IPS-18a (cell line): ENCODE measurements around the gene SEZ6L2.

Source experiments
- H3K27ac ChIP-seq: one replicate; pipeline ENCODE4 v1.5.1; 2013; ENCODE audit warnings: low read length
- H3K27me3 ChIP-seq: one replicate; pipeline ENCODE4 v1.6.1; 2013; ENCODE audit warnings: mild to moderate bottlenecking, low read length; ENCODE audit not compliant: control insufficient read depth, insufficient read depth
- H3K36me3 ChIP-seq: one replicate; pipeline ENCODE4 v1.6.1; 2013; ENCODE audit warnings: low read depth, low read length; ENCODE audit not compliant: control insufficient read depth
- H3K4me1 ChIP-seq: one replicate; pipeline ENCODE4 v1.6.1; 2013; ENCODE audit warnings: low read depth, low read length; ENCODE audit not compliant: control insufficient read depth
- H3K4me3 ChIP-seq: one replicate; pipeline ENCODE4 v1.5.1; 2013; ENCODE audit warnings: low read length
- H3K9ac ChIP-seq: one replicate; pipeline ENCODE4 v1.6.1; 2013; ENCODE audit warnings: mild to moderate bottlenecking, low read length, moderate library complexity
- H3K9me3 ChIP-seq: one replicate; pipeline ENCODE4 v1.6.1; 2013; ENCODE audit warnings: low read depth, low read length; ENCODE audit not compliant: control insufficient read depth

Gene SEZ6L2

DNA sequence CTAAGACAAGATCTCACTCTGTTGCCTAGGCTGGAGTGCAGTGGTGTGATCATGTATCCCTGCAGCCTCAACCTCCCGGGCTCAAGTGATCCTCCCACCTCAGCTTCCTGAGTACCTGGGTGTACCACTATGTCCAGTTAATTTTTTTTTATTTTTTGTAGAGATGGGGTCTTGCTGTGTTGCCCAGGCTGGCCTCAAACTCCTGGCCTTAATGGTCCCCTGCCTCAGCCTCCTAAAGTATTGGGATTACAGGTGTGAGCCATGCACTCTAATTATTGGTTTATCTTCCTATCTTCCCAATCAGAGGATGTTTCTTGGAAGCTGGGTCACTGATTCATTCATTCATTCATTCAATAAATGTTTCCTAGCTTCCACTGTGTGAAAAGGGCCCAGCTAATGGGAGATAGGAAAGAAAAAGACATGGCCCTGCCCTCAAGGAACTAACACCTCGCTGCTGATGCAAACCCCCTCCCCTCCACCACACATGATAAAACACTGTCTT, 9.4 kb upstream of the SEZ6L2 start:
- Histone ChIP-seq H3K4me1 (no peaks in the 10 kb centered on the region), H3K27me3 (no peaks in the 10 kb centered on the region), H3K4me3 (no peak overlapping the region), H3K9ac (no peak overlapping the region), H3K9me3 (no peaks in the 10 kb centered on the region), H3K36me3 (no peaks in the 10 kb centered on the region), H3K27ac (no peak overlapping the region)

DNA sequence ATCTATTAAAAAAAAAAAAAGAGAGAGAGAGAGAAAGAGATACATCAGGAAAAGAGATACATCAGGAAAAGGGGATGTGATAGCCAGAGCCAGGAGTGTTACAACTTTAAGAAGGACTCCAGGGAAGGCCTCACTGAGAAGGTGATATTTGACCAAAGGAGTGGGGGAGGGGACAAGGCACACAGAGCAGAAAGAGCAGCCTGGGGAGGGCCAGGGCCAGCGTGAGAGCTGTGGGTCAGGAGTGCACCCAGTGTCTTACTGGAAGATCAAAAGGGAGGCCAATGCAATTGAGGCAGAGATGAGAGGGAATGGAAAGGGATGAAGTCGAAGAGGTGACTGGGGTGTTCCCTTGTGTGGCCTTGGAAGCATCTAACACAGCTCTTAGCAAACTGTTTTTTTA, 8.6 kb upstream of the SEZ6L2 start:
- Histone ChIP-seq H3K36me3 (no peaks in the 10 kb centered on the region), H3K4me3 (no peak overlapping the region), H3K27ac (no peak overlapping the region), H3K27me3 (no peaks in the 10 kb centered on the region), H3K4me1 (no peaks in the 10 kb centered on the region), H3K9me3 (no peaks in the 10 kb centered on the region), H3K9ac (no peak overlapping the region)

DNA sequence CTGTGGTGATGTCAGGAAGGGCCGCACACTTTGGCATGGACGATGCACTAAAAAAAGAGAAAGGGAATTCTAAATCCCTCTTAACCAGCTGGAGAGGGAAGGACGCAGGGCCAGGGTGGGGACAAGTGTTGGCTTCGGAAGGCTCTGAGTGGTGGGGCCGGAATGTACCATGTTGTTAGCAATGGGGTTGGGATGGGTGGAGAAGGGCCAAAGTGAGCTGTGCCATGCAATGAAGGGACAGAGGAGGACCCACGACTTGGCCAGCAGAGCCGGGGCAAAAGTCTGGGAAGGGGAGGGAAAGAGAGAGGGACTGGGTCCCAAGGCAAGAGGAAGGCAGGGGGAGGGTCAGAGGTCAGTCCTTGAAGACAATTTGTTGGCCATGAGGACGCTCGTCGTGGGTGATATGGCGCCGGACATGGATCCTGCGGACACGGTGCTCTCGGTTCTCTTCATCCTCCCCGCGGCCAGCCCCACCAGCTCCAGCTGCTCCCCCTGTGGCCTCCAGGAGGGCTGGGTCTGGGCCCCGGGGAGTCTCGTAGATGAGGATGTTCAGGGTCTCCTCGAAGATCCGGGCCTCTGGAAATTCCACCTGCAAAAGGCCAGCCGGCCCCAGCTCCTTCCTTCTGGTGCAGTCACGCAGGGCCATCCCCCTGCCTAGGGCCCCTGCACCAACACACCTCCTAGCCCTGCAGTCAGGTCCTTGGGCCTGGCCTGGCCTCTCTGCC, 7.3 kb upstream of the SEZ6L2 start:
- no peaks in the 10 kb centered on the region for H3K9me3 ChIP-seq
- H3K36me3 ChIP-seq = no peaks in the 10 kb centered on the region
- H3K4me3 ChIP-seq = no peak overlapping the region
- H3K27me3 ChIP-seq = no peaks in the 10 kb centered on the region
- no peak overlapping the region for H3K27ac ChIP-seq
- no peak overlapping the region for H3K9ac ChIP-seq
- no peaks in the 10 kb centered on the region for H3K4me1 ChIP-seq

DNA sequence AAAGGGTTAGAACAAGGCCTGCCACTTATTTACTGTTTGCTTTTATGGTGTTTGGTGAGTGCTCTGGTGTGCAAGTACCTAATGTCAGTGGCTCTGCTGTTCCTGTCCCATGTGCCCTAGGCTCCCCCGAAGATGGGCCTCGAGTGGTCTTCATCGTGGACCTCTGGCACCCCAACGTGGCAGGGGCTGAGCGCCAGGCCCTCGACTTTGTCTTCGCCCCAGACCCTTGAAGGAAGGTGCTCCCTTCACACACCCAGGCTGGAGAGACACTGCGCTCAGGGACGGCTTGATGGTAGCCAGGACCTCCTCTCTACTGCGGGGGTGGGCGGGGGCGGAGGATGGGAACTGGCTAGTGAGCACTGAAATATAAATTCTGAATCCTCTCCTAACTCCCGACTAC, 6.3 kb upstream of the SEZ6L2 start:
- no peak overlapping the region for H3K9ac ChIP-seq
- H3K27me3 ChIP-seq = no peaks in the 10 kb centered on the region
- no peaks in the 10 kb centered on the region for H3K36me3 ChIP-seq
- H3K4me1 ChIP-seq = peaks cover 7% of the 10 kb centered on the region
- H3K9me3 ChIP-seq = no peaks in the 10 kb centered on the region
- no peak overlapping the region for H3K27ac ChIP-seq
- no peak overlapping the region for H3K4me3 ChIP-seq

DNA sequence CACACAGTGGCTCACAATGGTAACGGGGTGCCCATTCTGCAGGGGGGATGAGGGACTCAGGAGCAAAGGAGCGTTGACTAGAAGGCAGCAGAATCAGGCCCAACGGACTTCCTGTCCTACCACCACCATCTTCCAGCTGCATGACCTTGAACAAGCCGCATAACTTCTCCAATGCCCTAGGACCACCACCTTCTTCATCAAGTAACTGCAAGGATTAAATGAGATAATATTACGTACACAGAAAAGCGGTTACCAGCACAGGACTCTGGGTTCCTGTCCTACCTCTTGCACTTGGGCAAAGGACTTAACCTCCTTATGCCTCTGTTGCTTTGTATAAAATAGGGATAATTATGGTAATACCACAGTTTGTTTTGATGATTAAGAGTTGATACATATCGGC, 5.6 kb upstream of the SEZ6L2 start:
- no peaks in the 10 kb centered on the region for H3K27me3 ChIP-seq
- no peak overlapping the region for H3K9ac ChIP-seq
- no peak overlapping the region for H3K4me3 ChIP-seq
- H3K9me3 ChIP-seq = no peaks in the 10 kb centered on the region
- H3K4me1 ChIP-seq = peaks cover 7% of the 10 kb centered on the region
- no peak overlapping the region for H3K27ac ChIP-seq
- H3K36me3 ChIP-seq = no peaks in the 10 kb centered on the region

DNA sequence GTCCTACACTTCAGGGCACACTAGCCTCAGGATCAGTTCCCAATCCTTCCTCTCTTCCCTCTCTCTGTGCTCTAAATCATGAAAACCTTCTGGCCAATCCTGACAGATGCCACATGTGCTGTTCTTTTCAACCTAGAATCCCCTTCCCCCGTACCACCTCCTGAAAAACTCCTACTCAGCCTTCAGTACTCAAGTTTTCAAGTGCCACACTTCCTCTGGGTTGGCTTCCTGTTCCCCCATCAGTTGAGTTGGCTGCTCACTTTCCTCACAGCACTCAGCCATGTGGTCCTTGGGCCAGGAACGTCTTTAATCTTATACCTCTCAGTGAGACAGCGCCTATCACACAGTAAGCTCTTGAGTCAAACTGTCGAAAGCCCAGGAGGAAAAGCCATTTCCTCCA, 4.2 kb upstream of the SEZ6L2 start:
- Histone ChIP-seq H3K27me3 (no peaks in the 10 kb centered on the region), H3K27ac (no peak overlapping the region), H3K36me3 (no peaks in the 10 kb centered on the region), H3K9ac (no peak overlapping the region), H3K9me3 (no peaks in the 10 kb centered on the region), H3K4me1 (peaks cover 9% of the 10 kb centered on the region), H3K4me3 (no peak overlapping the region)

DNA sequence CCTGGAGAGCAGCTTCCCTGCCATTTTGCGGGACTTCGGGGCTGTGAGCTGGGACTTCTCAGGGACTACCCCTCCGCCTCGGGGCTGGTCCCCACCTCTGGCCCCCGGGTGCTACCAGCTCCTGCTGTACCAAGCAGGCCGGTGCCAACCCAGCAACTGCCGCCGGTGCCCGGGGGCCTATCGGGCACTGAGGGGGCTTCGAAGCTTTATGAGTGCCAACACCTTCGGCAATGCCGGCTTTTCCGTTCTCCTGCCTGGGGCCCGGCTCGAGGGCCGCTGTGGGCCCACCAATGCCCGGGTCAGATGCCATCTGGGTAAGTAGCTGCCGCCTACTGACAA, 2.2 kb upstream of the SEZ6L2 start:
- Histone ChIP-seq H3K9ac (no peak overlapping the region), H3K9me3 (no peaks in the 10 kb centered on the region), H3K27me3 (no peaks in the 10 kb centered on the region), H3K4me1 (peaks cover 9% of the 10 kb centered on the region), H3K4me3 (no peak overlapping the region), H3K36me3 (no peaks in the 10 kb centered on the region), H3K27ac (no peak overlapping the region)

DNA sequence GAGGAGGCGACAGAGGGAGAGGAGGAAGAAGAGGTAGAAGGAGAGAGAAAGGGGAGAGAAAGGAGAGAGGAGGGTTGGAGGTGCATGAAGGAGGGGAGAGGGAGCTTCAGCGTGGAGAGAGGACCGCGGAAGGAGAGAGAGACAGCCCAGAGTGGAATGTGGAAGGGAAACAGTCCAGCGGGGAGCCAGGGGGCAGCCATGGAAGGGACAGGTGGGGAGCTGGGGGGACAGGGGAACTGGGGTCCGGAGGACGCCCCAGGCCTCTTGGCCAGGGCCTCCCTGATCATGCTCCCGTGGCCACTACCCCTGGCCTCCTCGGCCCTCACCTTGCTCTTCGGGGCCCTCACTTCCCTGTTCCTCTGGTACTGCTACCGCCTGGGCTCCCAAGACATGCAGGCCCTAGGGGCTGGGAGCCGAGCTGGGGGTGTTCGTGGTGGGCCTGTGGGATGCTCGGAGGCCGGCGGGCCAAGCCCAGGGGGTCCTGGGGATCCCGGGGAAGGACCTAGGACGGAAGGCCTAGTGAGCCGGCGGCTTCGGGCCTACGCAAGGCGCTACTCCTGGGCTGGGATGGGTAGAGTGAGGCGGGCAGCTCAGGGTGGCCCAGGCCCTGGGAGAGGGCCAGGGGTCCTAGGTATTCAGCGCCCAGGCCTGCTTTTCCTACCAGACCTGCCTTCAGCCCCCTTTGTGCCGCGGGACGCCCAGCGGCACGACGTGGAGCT, 1.7 kb upstream of the SEZ6L2 start:
- H3K27ac ChIP-seq = no peak overlapping the region
- H3K4me1 ChIP-seq = peaks cover 9% of the 10 kb centered on the region
- no peaks in the 10 kb centered on the region for H3K27me3 ChIP-seq
- H3K9me3 ChIP-seq = no peaks in the 10 kb centered on the region
- H3K9ac ChIP-seq = peak overlapping the region; percentile 67
- peak overlapping the region; percentile 91 for H3K4me3 ChIP-seq
- no peaks in the 10 kb centered on the region for H3K36me3 ChIP-seq

DNA sequence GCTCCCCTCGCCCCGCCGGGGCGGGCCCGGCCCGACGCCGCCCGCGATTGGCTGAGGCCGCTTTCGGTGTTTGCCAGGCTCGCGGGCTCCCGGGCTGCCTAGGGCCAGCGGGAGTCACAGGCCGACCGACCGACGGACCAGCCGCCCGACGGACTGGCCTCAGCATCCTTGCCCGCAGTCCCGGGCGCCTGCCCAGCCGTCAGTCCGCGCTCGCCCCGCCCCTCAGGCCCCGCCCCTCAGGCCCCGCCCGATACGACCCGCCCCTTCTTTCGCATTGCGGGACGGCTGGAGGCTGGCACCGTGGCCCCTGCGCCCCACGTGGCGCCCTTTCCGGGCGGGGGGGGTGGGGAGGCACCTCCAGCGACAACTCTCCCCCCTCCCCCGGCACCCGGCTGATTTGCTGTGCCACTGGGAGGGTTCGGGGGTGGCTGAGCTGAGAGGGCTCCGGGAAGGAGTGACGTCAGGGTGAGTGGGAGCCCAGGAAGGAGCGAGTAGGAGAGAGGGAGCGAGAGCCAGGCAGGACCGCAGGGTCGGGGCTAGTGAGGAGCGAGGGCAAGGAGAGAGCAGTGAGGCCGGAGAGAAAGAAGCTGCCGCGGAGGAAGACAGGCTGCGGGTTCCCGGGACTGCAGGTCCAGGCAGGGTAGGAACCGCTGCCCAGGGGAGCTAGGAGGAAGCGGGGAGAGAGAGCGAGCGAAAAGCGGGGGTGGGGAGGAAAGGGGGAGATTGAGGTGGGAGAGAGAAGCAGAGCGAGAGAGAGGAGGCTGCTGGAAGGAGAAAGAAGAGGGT, 945 bp upstream of the SEZ6L2 start, which contains the start of gene ASPHD1:
Gene ASPHD1, plus strand, starts transcription at position 387 of the 786 bp plus-strand sequence. CDS start 484 bp downstream, outside the sequence.
- no peak within 1 kb of the TSS for H3K27ac ChIP-seq
- H3K9ac ChIP-seq = peak within 1 kb of the TSS; percentile 67
- H3K4me3 ChIP-seq = peak within 1 kb of the TSS; percentile 91
- no peaks in the 10 kb centered on the region for H3K36me3 ChIP-seq
- H3K27me3 ChIP-seq = no peaks in the 10 kb centered on the region
- H3K4me1 ChIP-seq = peaks cover 9% of the 10 kb centered on the region
- no peaks in the 10 kb centered on the region for H3K9me3 ChIP-seq

DNA sequence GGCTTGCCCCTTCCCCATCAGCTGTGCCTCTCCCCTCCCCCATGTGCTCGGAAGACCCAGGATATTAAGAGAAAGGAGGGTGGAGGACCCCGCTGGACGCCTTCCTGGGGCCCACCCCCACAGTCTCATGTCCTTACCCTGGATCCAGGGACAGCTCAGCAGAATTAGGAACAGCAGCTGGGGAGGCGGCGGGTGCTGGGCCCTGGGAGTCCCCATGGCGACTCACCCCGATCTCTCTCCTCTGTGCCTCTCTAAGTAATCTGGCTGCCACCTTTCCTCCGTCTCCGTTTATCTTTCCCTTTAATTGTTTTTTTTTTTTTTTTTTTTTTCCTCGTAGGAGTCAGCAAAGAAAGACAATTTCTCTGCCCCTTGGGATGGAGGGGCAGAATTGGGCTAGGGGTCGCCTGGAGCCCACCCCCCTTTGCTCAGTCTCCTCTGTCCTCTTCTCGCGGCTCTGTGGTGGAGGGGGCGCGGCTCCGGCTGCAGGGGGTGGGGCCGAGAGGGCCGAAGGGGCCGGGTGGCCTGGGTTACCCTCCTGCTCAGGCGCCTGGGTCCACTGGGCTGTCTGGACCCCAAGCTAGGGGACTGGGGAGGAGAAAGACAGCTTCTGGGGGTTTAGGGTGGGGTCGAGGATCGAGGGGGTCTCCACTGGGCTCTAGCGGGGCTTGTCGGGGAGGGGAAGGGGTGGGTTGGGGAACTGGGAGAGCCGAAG, 390 bp downstream of the SEZ6L2 start:
- Histone ChIP-seq H3K27me3 (no peaks in the 10 kb centered on the region), H3K9ac (peak overlapping the region; percentile 66), H3K9me3 (no peaks in the 10 kb centered on the region), H3K27ac (no peak overlapping the region), H3K36me3 (no peaks in the 10 kb centered on the region), H3K4me1 (peaks cover 9% of the 10 kb centered on the region), H3K4me3 (peak overlapping the region; percentile 91)
